Activated CD8-positive, alpha-beta memory T cell treated with anti-CD3 and anti-CD28 coated beads, Interleukin-2, amount 50 U/mL, for 1 hour (primary cell): Measurements from ENCODE around the gene BACH2.
"Not testable (repeated sequence)": the region's sequence is repeated elsewhere in the genome, so short reads cannot be mapped to it uniquely, and the experiment has no call there.

ENCODE experiments used
- DNase-seq: peaks from one replicate; pipeline ENCODE4 v3.0.0-alpha.2; 2020; ENCODE audit errors: extremely low read depth

The BACH2 gene

DNA sequence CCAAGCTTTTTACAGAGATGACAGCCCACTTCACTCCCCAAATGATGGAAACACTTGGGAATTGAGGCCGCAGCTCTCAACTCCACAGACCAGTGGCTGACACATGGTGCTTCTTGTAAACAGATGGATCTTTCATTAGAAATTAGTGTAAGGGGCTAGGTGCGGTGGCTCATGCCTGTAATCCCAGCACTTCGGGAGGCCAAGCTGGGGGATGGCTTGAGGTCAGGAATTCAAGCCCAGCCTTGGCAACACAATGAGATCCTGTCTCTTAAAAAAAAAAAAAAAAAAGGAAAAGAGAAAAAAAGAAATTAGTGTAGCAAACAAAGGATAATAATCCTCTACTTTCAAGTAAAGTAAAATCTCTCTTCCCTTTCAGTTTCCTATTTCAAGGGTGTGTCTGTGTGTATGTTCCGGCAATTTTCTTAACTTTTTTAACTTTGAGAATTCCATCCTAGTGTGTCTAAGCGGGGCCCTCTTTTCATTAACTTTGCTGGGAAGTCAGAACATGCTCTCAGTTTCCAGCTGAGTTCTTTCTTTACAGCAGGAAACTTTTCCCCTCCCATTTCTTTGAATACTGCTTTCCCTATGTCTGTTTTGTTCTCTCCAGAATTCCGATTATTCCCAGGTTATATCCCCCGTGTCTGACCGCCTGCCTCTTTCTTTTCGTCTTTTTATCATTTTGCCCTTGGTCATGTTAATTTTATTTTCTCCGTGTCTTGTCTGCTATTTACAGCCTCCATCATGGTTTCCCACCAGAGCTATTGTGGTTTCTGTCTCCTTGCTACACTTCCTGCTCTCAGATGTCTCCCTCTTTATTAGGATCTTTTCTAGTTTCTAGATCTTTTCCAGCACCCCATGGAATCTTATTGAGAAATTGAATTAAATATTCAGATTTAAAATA lies 386.4 kb downstream of the BACH2 start:
- DNase-seq = not testable (repeated sequence)

DNA sequence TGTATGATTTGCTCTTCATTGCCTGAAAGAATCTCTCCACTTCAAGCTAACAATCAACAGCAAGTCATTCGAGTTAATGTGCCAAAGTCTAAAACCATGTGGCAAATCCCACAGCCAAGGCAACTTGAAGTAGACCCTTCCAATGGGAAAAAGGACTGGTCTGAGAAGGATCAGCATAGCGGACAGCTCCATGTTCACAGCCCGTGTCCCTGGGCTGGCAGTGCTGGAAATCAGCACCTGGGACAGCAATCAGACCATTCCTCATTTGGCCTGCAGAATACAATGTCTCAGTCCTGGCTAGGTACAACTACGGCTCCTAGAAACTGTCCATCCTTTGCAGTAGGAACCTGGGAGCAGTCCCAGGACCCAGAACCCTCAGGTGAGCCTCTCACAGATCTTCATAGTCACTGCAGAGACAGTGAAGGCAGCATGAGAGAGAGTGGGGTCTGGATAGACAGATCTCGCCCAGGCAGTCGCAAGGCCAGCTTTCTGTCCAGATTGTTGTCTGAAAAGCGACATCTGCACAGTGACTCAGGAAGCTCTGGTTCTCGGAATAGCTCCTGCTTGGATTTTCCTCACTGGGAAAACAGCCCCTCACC lies 401.3 kb downstream of the BACH2 start:
- no peak for DNase-seq

DNA sequence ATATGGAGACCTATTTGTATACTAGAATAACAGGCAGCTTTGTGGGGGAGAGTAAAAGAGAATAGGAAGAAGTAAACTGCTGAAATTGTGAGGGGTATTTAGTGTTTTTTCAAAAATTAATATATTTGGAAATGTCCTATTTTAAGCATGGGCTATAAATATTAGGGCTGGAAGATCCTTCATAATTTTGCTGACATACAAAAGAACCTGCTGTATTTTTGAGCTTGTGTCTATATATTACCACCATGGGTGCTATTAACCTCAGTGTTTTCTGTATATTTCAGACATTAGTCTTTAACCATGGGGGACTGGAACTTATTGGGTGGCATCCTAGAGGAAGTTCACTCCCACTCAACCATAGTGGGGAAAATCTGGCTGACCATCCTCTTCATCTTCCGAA lies 402.5 kb downstream of the BACH2 start, which contains the start of gene GJA10:
Gene GJA10 (plus strand): TSS at position 301 of the 400 bp plus-strand sequence. CDS start 0 bp downstream, at position 301.
- DNase-seq = no peak

DNA sequence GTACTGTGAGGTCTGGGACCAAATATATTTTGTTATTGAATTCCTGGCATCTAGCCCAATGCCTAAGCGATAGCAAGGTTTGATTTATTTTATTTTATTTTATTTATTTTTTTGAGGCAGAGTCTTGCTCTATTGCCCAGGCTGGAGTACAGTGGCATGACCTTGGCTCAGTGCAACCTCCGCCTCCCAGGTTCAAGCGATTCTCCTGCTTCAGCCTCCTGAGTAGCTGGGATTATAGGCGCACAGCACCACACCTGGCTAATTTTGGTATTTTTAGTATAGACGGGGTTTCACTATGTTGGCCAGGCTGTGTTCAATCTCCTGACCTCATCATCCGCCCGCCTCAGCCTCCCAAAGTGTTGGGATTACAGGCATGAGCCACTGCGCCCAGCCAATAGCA lies 404.1 kb downstream of the BACH2 start:
- DNase-seq = not testable (repeated sequence)

DNA sequence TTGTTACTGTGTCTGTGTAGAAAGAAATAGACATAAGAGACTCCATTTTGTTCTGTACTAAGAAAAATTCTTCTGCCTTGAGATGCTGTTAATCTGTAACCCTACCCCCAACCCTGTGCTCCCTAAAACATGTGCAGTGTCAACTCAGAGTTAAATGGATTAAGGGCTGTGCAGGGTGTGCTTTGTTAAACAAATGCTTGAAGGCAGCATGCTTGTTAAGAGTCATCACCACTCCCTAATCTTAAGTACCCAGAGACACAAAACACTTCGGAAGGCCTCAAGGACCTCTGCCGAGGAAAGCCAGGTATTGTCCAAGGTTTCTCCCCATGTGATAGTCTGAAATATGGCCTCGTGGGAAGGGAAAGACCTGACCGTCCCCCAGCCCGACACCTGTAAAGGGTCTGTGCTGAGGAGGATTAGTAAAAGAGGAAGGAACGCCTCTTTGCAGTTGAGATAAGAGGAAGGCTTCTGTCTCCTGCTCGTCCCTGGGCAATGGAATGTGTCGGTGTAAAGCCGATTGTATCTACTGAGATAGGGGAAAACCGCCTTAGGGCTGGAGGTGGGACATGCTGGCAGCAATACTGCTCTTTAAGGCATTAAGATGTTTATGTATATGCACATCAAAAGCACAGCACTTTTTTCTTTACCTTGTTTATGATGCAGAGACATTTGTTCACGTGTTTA lies 405.7 kb downstream of the BACH2 start:
- not testable (repeated sequence) for DNase-seq

DNA sequence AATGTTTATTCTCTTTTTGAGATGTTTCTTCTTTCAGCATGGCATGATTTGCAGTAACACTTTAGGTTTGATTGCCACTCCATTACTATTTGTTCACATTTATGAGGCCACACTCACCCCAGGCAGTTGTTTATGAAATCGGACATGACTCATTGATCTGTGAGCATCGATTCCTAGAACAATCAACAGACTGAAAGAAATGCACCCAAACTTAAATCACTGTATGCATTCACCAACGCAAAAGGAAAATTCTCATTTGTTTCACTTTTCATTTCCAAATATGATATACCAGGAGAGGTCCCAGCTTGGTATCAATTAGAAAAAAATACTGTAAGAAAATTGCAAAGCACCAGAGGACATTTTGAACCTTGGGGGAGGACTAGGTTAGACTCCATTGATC lies 407.8 kb downstream of the BACH2 start:
- no peak for DNase-seq

DNA sequence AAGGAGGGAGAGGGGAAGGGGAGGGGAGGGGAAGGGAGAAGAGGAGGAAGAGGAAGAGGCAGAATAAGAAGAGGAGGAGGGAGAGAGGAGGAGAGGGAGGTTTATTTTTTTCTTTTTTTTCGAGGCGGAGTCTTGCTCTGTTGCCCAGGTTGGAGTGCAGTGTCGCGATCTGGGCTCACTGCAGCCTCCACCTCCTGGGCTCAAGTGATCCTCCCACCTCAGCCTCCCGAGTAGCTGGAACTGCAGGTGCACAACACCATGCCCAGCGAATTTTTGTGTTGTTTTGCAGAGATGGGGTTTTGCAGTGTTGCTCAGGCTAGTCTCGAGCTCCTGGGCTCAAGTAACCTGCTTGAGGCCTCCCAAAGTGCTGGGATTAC lies 408.5 kb downstream of the BACH2 start:
- no peak for DNase-seq

DNA sequence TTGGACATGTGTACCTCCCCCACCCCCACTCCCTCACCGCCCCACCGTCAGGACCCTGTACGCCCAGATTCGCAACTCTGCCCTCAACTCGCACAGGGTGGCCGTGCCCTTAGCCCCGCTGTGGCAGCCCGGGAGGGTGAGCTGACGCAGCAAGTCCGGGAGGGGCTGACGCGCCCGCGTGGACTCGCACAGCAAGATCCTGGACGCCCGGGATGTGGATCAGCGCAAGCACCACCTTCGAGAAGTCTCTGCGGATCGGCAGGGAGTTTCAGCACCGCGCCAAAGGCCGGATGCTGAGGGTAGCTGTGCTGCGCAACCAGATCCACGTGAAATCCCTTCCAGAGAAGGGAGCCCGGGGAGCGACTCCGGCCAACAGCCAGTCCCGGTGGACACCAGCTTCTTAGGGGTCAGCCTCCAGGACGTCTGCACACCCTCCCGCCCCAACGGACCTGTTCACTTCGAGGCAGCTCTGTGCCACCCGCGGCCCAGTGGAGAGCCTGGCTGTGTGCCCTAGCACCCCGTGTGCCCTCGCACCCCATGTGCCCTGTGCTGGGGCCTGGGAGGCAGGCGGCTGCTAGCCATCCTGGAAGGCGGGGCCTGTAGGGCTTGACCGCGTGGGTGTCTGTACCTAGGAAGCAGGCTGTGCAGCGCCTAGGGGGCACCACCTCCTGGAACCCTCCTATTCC lies 409.0 kb downstream of the BACH2 start:
- DNase-seq = no peak

DNA sequence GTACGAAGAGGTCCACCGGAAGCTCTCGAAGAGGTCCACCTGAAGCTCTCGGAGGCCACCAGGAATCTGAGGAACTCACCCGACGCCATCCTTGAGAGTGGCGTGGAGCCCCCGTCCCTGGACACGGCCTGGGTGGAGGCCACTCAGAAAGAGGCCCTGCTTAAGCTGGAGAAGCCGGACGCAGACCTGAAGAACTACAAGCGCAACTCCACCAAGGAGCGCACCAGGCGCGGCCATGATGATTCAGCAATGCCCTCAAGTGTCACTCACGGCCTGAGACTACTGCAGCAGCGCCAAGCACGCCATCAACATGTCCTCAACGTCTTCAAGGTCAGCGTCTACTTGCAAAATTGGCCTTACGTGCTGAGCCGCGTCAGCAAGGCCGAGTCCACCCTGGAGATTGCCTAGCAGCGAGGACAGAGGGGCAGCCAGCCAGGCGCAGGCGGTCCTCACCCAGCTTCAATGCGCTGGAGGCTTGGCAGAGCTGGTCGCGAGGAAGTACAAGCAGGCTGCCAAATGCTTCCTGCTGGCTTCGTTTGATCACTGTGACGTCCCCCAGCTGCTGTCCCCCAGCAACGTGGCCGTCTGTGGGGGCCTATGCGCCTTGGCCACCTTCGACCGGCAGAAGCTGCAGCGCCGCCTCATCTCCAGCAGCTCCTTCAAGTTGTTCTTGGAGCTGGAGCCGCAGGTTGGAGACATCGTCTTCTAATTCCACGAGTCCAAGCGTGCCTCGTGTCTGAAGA lies 410.1 kb downstream of the BACH2 start:
- no peak for DNase-seq
